C4-2B (cell line): ENCODE measurements around the gene MYO7A.

ENCODE experiments used
- H3K27ac ChIP-seq: fragments of 450-650 bp; 2 replicates; pipeline ENCODE4 v1.5.1; 2017
- ZFX ChIP-seq: fragments of 450-650 bp; IDR thresholded peaks from 2 replicates; pipeline ENCODE4 v1.6.1; 2017
- TF ChIP-seq, protein P1 (sequence below): fragments of 450-650 bp; conservative IDR thresholded peaks from 2 replicates; pipeline ENCODE4 v1.5.1; 2017; ENCODE audit warnings: mild to moderate bottlenecking

MYO7A gene

GRCh38 chr11:77193167-77193566 lies 65.1 kb downstream of the MYO7A start:
- no peak overlapping the region for H3K27ac ChIP-seq
- TF ChIP-seq, protein P1, sequence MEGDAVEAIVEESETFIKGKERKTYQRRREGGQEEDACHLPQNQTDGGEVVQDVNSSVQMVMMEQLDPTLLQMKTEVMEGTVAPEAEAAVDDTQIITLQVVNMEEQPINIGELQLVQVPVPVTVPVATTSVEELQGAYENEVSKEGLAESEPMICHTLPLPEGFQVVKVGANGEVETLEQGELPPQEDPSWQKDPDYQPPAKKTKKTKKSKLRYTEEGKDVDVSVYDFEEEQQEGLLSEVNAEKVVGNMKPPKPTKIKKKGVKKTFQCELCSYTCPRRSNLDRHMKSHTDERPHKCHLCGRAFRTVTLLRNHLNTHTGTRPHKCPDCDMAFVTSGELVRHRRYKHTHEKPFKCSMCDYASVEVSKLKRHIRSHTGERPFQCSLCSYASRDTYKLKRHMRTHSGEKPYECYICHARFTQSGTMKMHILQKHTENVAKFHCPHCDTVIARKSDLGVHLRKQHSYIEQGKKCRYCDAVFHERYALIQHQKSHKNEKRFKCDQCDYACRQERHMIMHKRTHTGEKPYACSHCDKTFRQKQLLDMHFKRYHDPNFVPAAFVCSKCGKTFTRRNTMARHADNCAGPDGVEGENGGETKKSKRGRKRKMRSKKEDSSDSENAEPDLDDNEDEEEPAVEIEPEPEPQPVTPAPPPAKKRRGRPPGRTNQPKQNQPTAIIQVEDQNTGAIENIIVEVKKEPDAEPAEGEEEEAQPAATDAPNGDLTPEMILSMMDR: no peak

- no peak for TF ChIP-seq ZFX
- TF ChIP-seq, protein P1: no peak
- H3K27ac ChIP-seq: no peak overlapping the region
These were observed 66.1 kb downstream of the MYO7A start for GRCh38 chr11:77193911-77194830.

DNA sequence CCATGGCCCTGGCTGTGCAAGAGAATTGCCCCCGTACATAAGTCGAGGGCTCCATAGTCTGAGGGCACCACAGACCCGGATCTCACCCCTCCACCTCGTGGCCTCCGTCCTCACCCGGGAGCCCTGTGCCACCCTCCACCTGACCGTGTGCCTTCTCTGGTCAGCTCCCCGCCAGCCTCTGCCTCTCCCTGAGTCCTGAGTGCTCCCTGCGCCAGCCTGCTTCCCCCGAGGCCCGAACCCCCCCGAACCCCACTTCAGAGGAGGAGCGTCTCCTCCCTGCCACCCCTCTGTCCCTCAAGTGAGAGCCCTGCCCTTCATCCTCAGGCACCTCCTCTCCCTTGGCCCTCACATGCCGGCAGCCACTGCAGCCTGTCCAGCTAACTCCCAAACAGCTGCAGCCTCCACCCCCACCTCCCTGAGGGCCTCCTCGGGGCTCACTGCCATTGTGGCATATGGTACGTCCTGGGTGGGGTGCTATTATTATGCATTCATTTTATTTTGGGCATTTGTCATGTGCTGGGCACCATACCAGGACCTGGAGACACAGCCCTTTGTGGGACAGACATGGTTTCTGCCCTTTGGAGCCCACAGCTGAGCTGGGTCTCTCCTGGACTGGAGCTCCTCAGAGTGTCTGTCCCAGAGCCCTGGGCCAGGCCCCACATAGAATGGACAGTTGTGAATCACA lies 67.2 kb downstream of the MYO7A start:
- H3K27ac ChIP-seq: no peak overlapping the region
- TF ChIP-seq ZFX: no peak
- TF ChIP-seq, protein P1: no peak

GRCh38 chr11:77196961-77197360 lies 68.9 kb downstream of the MYO7A start:
- no peak overlapping the region for H3K27ac ChIP-seq
- TF ChIP-seq, protein P1: no peak
- TF ChIP-seq ZFX: no peak

- no peak overlapping the region for H3K27ac ChIP-seq
- no peak for TF ChIP-seq ZFX
- TF ChIP-seq, protein P1: no peak
These were observed 69.7 kb downstream of the MYO7A start for GRCh38 chr11:77197626-77198320.

- TF ChIP-seq ZFX: no peak
- TF ChIP-seq, protein P1: no peak; the same call in 1 of the 2 replicates
These were observed 70.4 kb downstream of the MYO7A start for GRCh38 chr11:77198440-77198849.

More at GRCh38 chr11:77198440-77198849, 70.4 kb downstream of the MYO7A start:
- no peak overlapping the region for H3K27ac ChIP-seq
